Cardiac septum (tissue), 1 donor: ENCODE results near the gene IL1R2. TPM values are rescaled to one million over a fixed set of nuclear protein-coding genes. Genes with fewer than 3 reads are reported as not detected.
"Not testable (repeated sequence)": the region's sequence is repeated elsewhere in the genome, so short reads cannot be mapped to it uniquely, and the experiment has no call there.

Source experiments
- DNase-seq: peaks from one replicate; pipeline ENCODE4 v3.0.0-alpha.2; 2020; ENCODE audit warnings: low spot score
- intact Hi-C: fragments of 100-400 bp; cut with DNase I; formaldehyde crosslinking; loops from one replicate; pipeline ENCODE4 v1.14.0; 2022
- total RNA-seq: library from RNA; stranded (reverse); fragmentation: NEBNext Ultra II Directional; extraction: Animal tissue kit (Norgen Biotek cat#: 25700); gene quantifications from one replicate; pipeline ENCODE4 v1.2.1, GENCODE V29; 2021
- donor health status: DM: no; HTN: no; CAD: no.

The IL1R2 gene
- total RNA-seq, 1 donor from 2014 or later: 1.0 TPM

DNA sequence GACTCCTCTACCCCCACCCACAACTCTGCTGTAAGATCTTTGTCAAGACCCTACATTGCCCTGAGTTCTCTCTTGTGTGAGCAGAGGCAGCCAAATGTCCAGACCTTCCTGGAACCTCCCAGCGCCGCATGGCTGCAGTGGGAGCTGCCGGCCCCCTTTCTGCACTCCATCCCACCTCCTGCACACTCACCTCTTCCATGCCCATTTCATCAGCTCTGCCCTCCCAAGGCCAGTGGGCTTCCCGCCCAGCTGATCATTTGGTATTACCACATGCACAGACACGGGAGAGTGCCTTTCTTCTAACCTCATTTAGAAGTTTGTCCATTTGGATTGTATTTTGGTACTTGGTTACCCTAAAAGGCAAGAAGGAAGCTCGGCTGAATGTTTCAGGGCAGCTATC is 2.0 kb downstream of the IL1R2 start:
- DNase-seq: no peak
- intact Hi-C loops: no loop called here

DNA sequence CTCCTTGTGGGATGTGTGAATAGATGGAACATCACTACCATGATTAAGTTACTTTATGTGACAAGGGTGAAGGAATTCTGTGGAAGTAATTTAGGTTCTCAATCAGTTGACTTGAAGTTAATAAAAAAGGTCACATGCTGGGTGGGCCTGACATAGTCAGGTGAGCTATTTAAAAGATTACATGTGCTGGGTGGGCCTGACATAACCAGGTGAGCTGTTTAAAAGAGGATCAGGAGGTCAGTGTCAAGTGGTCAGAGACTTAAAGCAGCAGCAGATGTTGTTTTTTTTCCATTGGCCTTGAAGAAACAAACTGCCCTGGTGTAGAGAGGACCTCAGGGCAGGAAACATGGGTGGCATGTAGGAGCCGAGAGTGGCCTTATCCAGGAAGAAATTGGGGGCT is 3.3 kb downstream of the IL1R2 start:
- intact Hi-C loops: no loop called here
- no peak for DNase-seq

DNA sequence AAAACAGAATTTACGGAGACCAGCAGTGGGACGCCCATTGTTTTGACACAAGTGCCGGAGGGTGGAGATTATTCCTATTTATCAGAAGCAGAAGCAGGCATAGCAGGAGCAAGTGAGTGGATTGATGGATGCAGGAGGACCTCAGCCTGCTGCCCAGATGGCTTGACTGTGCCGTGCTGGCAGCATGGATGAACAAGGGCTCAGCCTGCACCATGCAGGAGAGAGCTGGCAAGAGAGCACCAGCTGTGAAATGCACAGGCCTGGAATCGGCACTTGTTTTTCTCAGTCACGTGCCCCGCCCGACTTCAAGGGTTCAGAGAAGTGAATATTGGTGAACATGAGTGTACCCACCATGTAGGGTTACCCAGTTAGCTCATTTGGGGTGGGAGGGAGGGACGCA is 4.0 kb downstream of the IL1R2 start:
- intact Hi-C loops: no loop called here
- no peak for DNase-seq

DNA sequence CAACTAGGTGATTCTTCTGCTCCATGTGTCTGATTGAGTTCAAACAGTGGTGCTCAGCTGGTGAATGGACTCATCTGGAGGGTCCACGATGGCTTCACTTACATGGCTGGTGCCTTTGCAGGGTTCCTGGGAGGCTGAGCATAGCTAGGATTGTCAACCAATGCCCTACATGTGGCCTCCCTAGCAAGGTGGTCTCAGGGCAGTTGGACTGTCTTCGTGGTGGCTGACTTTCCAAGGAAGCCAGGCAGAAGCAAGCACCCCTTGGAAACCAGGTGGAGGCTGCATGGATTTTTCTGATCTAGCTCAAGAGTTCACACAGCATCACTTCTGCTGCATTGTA is 6.8 kb downstream of the IL1R2 start:
- intact Hi-C loops: no loop called here
- DNase-seq: no peak

DNA sequence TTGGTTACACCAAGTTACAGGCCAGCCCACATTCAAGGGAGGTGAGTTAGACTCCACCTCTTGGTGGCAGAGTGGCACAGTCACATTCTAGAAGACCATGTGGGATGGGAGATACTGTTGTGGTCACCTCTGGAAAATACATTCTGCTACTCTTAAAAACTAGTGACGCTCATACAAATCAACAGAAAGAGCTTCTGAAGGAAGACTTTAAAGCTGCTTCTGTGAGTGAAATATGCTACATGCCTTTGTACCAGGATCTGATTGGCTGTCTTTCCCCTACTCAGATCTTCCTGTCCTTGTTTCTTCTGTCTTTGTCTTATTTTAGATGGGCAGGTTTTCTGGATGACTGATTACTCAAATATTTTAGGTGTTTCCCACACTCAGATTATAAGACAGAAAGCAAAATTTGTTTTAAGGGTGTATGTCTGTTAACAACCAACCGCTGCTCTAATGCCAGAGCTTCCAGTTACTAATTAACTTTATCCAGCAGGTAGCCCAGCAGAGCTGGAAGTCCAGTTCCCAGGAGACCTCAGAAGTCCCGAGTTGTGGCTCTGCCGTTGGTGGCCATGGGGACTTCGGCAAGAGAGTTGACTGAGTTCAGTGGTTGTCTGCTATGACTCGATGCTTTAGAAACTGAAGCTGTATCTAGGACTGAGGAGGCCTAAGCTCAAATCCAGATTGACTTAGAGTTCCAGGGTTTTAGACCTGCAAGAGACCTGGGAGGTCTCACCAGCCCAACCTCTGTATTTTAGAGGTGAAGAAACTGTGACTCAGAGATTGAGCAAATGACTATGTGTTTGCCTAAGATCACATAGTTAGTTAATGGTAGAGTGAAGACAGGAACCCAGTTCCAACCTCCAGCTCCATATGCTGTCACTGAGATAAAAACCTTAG is 7.4 kb downstream of the IL1R2 start:
- no peak for DNase-seq
- intact Hi-C loops: no loop called here

DNA sequence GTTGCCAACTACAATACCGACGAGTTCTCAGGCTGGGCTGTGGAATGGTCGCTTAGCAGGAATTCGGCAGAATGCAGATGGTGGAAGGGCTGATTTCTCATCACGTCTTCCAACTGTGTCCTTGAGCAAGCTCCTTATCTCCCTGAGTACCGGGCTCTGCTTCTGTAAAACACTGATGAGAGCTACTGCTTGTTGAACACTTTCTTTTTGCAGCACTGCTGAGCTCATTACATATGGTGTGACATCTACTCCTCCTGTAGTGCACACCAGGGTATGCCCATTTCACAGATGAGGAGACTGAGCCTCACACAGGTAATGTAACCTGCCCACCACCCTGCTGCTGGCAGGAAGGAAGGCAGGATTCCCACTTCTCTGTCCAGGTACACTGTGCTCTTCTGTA is 8.3 kb downstream of the IL1R2 start:
- intact Hi-C loops: no loop called here
- no peak for DNase-seq

DNA sequence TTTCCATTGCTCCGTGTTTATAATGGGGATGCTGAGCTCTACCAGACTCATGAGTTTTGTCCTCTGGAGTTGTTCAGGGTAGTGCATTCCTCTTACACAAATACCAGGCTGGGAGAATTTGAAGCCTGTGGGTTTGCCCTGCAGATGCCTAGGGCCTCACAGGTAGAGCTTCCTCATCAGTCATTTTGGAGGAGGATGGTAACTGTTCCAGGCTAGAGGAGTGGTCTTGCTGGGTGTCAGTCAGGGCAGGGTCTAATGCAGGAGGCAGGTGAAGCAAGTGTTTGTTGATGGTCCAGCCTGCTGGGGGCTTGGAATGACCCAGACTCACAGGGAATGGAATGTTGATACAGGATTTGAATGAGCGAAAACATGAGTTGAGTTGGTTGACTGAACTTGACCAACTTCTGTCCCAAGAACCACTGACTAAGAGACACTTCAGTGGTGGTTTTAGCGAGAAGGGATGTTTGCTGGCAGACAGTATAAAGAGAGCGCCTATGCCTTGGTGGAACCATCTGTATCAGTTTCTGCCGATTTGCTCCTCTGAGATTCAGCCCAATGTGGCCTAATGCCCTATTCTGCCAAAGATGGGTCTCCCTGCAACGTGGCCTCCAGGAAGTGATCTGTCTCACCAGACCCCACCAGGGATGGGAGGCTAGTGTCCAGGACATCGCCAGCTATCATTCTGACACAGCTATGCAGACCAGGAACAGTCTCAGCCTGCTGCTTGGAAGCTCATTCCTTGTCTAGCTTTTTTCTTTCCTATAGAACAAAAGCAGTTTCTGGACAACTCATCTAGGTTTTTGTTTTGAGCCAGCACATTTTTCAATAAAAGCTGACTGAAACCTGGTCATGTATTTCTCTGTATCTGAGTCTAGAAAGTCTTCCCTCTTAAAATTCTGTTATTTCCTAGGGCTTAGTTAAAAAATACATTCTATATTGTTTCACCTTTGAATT is 9.3 kb downstream of the IL1R2 start:
- intact Hi-C loops: no loop called here
- no peak for DNase-seq

DNA sequence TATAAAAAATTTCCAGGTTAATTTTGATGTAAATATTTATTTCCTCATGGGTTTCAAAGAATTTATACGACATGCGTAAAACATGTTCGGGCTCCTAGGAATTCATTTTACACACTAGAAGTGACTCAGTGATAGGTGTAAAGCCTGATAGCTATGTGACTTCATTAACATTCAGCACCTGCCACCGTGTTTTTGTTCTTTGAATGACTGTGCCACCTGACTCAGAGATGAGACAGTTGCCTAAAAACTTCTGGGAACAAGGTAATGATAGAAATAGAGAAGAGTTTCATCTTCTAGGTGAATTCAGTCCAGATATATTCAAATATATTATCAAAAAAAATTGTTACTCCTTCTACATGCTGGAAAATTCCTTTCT is 10.0 kb downstream of the IL1R2 start:
- intact Hi-C loops: no loop called here
- DNase-seq: no peak

DNA sequence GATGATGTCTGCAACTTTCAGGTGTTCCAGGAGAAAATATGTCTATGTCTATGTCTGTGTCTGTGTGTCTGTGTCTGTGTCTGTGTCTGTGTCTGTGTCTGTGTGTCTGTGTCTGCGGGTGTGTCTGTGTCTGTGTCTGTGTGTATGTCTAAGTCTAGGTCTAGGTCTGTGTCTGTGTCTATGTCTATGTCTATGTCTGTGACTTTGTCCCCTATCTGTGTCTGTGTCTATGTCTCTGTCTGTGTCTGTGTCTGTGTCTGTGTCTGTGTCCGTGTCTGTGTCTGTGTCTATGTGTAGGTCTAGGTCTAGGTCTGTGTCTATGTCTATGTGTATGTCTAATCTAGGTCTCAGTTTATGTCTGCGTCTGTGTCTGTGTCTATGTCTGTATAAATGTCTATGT is 10.5 kb downstream of the IL1R2 start:
- intact Hi-C loops: no loop called here
- no peak for DNase-seq

DNA sequence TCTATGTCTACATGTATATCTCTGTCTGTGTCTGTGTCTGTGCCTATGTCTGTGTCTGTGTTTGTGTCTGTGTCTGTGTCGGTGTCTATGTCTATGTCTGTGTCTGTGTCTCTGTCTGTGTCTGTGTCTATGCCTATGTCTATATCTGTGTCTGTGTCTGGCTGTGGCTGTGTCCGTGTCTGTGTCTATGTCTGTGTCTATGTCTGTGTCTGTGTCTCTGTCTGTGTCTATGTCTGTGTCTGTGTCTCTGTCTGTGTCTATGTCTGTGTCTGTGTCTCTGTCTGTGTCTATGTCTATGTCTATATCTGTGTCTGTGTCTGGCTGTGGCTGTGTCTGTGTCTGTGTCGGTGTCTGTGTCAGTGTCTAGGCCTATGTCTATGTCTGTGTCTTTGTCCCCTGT is 11.1 kb downstream of the IL1R2 start:
- DNase-seq, intact Hi-C loops: not testable (repeated sequence)

DNA sequence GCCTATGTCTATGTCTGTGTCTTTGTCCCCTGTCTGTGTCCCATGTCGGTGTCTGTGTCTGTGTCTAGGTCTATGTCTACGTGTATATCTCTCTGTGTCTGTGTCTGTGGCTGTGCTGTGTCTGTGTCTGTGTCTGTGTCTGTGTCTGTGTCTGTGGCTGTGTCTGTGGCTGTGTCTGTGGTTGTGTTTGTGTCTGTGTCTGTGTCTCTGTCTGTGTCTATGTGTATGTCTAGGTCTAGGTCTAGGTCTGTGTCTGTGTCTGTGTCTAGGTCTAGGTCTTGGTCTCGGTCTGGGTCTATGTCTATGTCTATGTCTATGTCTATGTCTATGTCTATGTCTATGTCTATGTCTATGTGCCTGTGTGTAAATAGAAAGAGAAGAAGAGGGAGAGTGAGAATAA is 11.9 kb downstream of the IL1R2 start:
- no peak for DNase-seq
- intact Hi-C loops: no loop called here

DNA sequence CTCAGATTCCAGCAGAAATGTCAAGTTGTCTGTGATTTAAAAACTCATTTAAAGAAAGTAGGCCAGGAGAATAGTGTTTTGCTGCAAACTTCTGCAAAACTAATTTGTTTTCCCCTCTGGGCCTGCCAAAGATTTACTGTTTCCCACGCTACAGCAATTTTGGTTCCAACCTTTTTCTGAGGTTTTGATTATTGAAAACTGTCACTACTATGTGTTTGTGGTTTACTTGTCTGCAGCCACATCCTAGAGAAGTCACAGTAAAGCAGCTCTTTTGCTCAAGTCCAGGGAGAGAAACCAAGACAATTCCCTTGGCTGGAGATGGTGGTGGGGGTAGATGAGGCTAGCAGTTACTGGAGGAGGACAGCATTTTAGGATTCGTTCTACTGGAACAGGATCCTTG is 12.8 kb downstream of the IL1R2 start:
- DNase-seq: no peak
- intact Hi-C loops: no loop called here

DNA sequence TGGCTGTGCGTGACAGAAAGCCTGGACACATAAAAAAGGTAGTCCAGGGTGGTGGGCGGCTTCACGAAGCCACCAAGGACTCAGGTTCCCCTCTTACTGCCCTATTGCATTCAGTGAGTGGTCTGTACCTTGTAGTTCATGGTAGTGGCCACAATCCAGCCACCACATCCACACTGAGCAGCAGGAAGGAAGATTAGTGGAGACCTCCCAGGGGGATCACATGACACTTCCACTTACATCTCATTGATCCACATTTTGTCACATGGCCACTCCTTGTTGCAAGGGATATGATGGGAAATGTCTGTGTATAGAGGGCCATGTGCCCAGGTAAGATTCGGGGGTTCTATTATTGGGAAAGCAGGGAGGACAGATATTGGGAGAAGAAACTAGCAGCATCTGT is 13.7 kb downstream of the IL1R2 start:
- no peak for DNase-seq
- intact Hi-C loops: loop anchor here (5.0 kb wide), 1 partner anchor 437 kb away; no protein-coding TSS in a partner anchor

DNA sequence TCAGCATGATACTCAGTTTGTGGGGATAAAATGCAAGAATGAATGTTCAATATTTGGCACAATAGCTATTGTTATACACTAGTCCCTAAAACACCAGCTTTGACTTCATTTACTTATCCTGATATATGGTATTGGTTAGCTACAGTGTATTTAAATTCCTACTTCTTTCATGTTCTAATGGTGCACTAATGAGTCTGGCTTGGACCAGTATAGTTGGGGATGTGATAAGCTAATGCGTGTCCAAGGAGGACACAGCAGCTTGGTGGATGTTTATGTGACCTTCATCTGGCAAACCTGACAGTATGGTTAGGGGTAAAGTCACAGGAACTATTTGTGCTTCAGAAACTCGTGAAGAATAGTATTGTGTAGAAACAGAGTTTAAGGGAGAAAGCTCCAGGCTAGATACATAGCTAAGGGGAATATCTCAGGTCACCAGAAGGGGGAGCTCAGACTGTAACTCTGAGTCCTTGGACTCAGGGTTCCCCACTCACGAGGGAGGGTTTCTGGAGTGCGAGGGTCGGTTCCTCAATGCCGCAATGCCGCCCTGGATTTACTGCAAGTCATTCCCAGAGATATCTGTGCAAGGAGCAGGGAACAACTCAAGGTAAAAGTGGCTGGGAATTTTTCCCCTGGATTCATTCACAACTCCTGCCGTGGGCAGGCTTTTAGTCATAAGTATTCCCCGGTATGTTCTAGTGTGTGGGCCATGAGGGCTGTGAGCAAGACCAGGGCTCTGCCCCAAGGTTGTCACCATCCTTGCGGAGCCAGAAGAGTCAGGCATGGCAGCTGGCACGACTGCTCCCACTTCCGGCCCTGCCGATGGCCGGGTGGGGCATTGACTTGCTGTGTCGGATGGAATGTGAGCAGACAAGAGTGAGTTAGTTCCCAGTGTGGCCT is 14.5 kb downstream of the IL1R2 start:
- DNase-seq: no peak
- intact Hi-C loops: loop anchor here (5.0 kb wide), 1 partner anchor 436 kb away; no protein-coding TSS in a partner anchor

DNA sequence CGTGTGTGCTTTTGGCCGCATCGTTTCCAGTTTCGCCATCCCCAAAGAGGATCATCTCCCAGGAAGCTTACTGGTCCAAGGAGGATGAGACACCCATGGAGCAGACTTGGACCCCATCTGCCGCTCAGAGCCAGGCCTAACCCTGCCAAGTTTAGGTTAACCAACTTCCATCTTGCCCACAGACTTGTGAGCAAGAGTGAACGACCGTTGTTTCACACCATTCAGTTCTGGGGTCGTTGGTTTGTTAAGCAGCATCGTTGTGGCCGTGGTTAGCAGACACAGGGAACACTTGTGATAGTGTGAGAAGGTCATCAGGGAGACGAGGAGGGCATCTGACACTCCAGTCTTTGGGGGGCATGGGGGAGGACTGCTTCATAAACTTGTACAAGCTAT is 15.1 kb downstream of the IL1R2 start:
- intact Hi-C loops: loop anchor here (5.0 kb wide), 1 partner anchor 435 kb away; no protein-coding TSS in a partner anchor
- no peak for DNase-seq

DNA sequence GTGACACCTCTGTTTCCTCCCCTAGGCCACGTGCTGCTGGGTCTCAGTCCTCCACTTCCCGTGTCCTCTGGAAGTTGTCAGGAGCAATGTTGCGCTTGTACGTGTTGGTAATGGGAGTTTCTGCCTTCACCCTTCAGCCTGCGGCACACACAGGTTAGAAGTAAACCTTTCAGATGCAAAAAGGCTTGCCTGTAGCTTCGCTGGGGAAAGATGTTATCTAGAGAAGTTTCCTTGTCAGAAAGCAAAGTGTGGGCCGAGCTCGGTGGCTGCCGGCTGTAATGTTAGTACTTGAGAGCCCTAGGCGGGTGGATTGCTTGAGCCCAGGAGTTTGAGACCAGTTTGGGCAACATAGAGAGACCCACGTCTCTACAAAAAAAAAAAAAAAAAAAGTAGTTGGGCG is 16.7 kb downstream of the IL1R2 start:
- intact Hi-C loops: loop anchor here (5.0 kb wide), 1 partner anchor 434 kb away; no protein-coding TSS in a partner anchor

DNA sequence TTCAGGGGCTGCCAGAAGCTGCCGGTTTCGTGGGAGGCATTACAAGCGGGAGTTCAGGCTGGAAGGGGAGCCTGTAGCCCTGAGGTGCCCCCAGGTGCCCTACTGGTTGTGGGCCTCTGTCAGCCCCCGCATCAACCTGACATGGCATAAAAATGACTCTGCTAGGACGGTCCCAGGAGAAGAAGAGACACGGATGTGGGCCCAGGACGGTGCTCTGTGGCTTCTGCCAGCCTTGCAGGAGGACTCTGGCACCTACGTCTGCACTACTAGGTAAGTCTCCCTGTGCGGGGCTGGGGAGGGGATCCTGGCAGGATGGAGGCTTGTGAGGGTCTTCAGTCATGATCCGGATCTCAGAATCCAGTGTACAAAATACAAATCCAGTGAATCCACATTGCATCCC is 17.8 kb downstream of the IL1R2 start:
- intact Hi-C loops: loop anchor here (5.0 kb wide), 1 partner anchor 433 kb away; no protein-coding TSS in a partner anchor
- DNase-seq: no peak

More for the DNA sequence above, 16.7 kb downstream of the IL1R2 start:
- no peak for DNase-seq

DNA sequence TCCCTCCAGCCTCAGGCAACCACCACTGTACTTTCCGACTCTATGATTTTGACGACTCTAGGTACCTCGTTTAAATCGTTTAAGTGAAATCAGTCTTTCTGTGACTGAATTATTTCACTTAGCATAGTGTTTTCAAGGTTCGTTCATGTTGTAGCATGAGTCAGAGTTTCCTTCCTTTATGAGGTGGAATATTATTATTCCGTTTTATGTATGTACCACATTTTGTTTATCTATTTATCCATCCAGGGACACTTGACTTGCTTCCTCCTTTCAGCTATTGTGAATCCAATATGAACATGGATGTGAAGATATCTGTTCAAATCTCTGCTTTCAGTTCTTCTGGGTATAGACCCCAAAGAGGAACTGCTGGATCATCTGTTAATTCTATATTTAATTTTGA is 19.1 kb downstream of the IL1R2 start:
- intact Hi-C loops: no loop called here
- no peak for DNase-seq

DNA sequence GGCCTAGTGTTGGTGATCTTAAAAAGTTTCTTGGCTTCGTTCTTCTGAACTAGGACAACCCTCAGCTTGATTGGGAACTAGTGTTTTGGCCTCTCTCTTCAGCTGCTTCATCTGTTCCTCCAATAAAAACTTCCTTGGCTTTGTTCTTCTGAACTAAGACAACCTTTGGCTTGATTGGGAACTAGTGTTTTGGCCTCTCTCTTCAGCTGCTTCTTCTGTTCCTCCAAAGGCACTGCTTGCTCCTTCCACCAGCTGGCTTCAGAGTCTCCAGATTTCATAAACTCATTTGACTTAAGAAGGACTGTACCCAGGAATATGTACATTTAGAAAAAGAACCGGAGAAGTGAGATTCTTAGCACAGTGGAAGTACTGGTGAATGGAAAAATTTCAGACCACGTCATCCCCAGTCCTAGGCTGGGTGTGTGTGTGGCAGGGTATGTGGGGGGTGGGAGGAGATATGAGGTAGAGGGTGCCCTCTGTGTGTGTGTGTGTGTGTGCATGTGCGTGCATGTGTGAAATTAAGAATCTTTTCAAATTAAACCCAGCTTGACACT is 20.4 kb downstream of the IL1R2 start:
- no peak for DNase-seq
- intact Hi-C loops: no loop called here
